Stimulated activated CD8-positive, alpha-beta memory T cell treated with anti-CD3 and anti-CD28 coated beads, Interleukin-12 subunit alpha, Interleukin-12 subunit beta, amount 100 ng/mL, for 4 hours (primary cell): ENCODE results near the gene GPBP1L1.
"Not testable (repeated sequence)": the region's sequence is repeated elsewhere in the genome, so short reads cannot be mapped to it uniquely, and the experiment has no call there.

Experiments
- DNase-seq: peaks from one replicate; pipeline ENCODE4 v3.0.0-alpha.2; 2020; ENCODE audit warnings: low read depth

Gene GPBP1L1

DNA sequence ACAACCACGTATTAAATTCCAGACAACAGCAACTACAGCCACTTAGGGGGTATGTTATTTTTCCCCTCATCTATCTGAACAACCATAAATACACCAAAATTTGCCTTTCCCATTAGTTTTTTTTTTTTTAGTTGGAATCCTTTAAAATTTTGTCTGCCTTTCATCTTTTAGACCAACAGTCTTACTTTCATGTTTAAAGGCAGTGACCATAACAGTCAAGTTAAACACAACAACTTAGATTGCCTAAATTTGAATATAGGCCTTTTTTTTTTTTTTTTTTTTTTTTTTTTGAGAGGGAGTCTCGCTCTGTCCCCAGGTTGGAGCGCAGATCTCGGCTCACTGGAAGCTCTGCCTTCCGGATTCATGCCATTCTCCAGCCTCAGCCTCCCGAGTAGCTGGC, 3.4 kb downstream of the GPBP1L1 start:
- DNase-seq: no peak

DNA sequence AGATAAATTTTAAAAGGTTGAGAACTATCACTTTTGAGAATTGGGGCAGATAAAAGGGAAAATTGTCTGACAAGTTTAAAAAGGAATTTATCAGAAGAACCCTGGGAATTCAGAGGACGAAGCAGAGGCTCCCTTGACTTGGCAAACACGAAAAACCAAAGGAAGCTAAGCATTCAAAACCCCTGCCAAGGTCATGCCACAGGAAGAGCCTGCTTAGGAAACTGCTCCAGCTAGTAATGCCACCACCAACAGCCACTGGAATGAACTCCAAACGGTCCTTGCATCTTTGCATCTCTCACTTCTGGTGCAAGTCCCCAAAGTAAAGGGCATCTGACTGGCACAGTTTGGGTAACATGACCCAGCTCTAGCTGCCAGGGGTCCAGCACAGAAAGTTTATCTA, 7.2 kb downstream of the GPBP1L1 start:
- DNase-seq: no peak

DNA sequence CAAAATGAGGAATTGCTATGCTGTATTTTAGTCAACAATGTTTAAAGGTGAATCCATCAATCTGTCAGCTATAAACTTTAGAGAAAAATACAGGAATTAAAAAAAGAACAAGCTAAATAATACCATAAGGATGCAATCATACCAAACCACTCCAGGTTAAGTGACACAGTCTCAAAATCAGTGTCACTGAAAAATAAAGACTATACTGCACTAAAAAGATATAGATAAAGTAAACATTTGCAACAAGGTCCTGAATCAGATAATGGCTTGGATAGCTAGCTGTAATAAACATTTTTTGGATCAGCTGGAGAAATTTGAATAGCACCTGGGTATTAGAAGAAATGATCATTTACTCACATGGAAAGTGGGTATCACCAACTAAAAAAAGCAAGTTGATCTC, 7.8 kb downstream of the GPBP1L1 start:
- no peak for DNase-seq

GRCh38 chr1:45677751-45678245, 8.5 kb downstream of the GPBP1L1 start:
- DNase-seq: no peak

DNA sequence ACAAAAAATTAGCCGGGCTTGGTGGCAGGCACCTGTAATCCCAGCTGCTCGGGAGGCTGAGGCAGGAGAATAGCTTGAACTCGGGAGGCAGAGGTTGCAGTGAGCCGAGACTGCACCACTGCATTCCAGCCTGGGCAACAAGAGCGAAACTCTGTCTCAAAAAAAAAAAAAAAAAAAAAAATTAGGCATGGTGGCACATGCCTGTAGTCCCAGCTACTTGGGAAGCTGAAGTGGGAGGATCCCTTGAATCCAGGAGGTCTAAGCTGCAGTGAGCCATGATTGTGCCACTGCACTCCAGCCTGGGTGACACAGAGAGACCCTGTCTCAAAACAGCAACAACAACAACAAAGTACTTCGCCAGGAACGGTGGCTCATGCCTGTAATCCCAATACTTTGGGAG, 9.8 kb downstream of the GPBP1L1 start:
- DNase-seq: not testable (repeated sequence)

GRCh38 chr1:45674478-45674877, 11.9 kb downstream of the GPBP1L1 start:
- DNase-seq: no peak

DNA sequence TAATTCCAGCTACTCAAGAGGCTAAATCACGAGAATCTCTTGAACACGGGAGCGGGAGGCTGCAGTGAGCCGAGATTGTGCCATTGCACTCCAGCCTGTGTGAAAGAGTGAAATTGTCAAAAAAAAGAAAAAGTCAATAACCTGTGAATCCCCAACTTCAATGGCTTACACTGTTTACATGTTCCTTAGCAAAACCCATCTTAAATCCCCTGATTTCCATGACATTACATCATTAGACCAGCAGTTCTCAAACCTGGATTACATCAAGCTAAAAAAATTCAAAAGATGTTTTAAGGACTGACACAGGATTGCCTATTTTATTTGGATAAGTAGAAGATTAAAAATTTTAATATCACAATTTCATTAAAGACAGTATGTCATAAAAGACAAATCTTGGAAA, 12.4 kb downstream of the GPBP1L1 start:
- no peak for DNase-seq

DNA sequence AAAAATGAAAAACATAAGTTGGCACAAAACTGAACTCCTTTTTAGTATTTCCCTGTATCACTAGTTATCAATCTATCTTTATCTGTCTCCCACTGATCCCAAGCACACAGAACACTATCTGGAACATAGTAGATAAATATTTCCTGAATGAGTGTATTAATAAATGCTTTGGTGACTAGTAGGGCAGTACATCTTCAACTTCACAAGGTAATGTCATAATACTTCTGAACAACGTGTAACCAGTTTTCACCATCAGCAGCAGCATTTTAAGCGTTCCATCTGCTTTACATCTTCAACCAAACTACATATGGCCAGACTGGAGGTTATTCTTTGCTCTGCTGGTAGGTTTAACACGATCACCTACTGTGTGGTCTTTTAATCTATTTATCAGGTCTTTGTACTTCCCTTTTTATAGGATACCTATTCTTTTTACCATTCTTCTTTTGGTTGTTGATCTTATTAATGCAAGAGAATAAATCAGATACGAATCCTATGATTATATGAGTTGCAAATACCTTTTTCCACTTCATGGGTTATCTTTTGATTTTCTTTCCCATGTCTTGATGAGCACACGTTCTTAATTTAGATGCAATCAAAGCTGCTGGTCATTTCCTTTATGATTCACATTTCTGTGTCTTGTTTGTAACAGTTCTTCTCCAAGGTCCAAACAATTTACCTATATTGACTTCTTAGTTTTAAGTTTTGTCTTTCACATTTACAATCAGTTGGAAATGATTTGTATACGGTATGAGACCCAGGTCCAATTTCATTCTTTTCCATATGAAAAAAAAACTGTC, 16.3 kb downstream of the GPBP1L1 start:
- DNase-seq: no peak

GRCh38 chr1:45669379-45669778, 17.0 kb downstream of the GPBP1L1 start:
- DNase-seq: no peak

GRCh38 chr1:45668526-45668925, 17.8 kb downstream of the GPBP1L1 start:
- no peak for DNase-seq

DNA sequence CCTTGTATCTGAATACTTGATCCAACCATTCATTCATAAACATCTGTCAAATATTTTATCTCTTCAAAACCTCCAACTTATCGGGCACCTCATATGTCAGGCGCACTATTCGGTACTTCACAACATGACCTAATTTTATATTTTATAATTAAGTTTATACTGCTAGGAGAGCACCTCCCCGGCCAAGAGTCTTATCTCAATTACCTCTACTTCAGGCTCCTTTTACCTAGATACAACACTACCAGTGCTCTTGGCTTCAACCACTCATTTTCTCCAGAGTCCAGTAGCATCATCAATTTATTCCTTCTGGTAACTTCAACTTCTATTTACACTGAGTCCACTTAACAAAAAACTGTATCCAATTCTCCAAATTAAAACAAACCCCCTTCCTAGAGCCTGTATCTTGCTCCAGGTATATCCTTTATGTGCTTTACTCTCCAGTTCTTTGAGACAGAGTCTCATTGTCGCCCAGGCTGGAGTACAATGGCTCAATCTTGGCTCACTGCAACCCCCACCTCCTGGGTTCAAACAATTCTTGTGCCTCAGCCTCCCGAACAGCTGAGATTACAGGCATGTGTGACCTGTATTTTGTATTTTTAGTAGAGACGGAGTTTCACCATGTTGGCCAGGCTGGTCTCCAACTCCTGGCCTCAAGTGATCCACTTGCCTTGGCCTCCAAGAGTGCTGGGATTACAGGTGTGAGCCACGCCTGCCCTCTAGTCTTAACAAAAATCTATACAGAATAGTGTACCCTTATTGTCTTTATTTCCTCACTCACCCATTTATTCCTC, 18.8 kb downstream of the GPBP1L1 start:
- DNase-seq: no peak

DNA sequence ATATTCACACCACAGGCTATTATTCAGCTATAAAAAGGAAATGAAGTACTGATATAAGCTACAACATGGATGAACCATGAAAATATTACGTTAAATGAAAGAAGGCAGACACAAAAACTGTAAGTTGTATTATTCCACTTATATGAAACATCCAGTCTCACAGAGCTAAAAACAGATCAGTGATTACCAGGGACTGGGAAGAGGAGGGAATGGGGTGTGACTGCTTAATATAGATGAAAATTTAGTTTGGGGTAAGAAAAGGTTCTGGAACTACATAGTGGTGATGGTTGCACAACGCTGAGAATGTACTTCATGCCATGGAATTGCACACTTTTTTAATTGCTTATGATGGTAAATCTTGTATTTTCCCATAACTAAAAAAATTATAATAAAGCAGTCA, 19.5 kb downstream of the GPBP1L1 start:
- no peak for DNase-seq

GRCh38 chr1:45660336-45660735, 26.0 kb downstream of the GPBP1L1 start:
- DNase-seq: no peak

DNA sequence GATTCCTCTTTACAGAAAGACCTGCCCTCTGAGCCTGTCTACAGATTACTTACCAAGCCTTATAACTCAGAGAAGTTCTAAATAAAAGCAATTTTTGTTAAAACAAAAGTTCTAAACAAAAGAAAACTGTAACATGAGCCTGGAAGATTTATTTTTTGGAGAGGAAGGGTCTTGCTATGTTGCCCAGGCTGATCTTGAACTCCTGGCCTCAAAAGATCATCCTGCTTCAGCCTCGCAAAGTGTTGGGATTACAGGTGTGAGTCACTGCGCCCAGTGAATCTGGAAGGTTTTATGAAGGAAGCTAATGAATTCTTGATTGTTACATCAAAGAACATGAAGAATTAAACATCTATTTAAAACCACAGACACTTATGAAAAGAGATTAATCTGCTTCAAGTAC, 27.1 kb downstream of the GPBP1L1 start:
- DNase-seq: no peak

- no peak for DNase-seq
Observed at GRCh38 chr1:45658171-45658570, 28.2 kb downstream of the GPBP1L1 start.

DNA sequence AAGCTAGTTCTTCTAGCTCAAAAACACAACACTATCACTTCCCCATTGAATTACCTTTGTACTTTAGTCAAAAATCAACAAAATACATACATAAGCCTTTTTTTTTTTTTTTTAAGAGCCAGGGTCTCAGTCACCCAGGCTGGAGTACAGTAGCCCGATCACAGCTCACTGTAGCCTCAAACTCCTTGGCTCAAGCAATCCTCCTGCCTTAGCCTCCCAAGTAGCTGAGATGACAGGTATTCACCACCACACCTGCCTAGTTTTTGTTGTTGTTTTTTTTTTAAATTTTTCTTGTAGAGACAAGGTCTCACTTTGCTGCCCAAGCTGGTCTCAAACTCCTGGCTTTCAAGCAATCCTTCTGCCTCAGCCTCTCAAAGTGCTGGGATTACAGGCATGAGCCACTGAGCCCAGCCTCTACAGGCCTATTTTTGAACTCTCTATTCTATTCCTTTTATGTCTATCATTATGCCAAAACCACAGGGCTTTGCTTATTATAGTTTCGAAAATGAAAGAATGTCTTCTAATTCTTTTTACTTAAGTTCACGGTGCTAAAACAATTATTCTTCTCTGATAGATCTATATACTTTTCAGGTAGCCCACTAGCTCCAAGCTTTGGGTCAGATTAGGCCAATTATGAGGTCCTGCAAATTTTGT, 29.6 kb downstream of the GPBP1L1 start:
- DNase-seq: no peak

GRCh38 chr1:45654540-45655280, 31.6 kb downstream of the GPBP1L1 start:
- DNase-seq: no peak

- no peak for DNase-seq
Observed at GRCh38 chr1:45647248-45648021, 38.9 kb downstream of the GPBP1L1 start.

GRCh38 chr1:45644661-45645060, 41.7 kb downstream of the GPBP1L1 start:
- DNase-seq: no peak

DNA sequence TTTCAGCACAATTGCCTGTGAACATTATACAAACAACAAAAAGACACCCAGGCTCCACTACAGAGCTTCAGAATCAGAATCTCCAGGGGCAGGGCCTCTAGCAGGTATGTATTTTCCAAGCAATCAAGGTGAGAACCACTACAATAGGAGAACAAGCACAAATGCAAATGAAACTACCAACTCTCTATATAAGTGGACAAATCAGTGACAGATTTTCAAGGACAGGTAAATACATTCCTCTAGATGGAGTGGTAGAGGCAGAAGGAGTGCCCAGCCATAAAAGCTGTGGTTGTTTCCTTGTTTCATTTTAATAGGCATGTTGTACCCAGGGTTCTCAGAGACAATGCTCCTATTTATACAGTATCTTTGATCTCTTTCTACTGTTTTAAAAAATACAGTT, 42.4 kb downstream of the GPBP1L1 start:
- no peak for DNase-seq

DNA sequence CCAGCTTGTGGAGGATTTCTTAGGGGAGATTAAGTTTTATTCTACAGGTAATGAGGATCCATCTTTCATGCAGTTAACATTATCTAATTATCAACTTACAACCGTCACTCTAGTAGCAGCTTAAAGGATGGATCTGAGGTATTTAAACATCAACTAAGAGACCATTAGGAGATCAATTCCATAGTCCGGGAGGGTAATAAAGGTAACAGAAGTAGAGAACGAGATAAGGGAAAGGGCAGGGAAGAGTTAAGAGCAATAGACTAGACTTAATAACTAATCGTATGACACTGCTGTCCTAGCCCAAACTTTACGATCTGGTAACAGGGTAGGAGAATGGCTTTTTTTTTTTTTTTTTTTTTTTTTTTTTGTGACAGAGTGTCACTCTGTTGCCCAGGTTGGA, 43.0 kb downstream of the GPBP1L1 start:
- no peak for DNase-seq
